G401.6 (cell line): ENCODE data around the gene LGALS4.
"Not testable (repeated sequence)": the region's sequence is repeated elsewhere in the genome, so short reads cannot be mapped to it uniquely, and the experiment has no call there.

Experiments
- FAIRE-seq: peaks from 2 replicates; lab custom pipeline; 2012; peaks lifted over from hg19 to GRCh38; lab: Jason Lieb, UNC

Gene LGALS4

DNA sequence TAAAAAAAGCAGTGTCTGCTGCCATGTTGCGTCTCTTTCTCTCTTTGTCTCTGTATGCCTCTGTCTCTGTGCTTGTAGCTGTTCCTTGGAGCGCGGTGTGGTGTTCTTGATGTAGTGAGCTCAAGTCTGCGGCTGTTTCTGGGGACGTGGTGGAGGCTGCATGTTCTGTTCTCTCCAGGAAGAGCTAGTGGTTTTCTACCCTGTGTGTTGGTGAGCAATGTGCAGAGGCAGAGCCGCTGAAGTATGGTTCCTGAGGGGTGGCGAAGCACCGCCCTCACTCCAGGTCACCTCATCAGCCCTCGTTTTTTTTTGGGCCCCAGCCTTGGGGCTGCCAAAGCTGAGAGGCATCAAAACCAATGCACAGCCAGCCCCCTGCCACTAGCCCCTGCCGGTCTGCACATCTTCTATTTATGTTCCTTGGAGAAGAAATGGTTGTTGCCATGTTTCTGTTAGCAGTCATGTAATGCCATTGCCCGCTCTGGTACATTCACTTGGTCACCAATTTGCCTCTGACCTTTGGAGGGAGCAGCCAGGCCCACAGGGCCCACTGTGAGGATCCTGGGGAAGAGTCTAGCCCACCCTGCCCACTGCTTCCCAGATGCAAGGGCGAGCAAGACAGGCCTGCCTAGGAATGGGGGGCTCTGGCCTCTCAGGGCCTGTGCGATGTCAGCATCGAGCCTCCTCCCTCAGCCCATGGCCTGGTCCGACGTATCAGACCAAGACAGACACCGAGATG lies 29.9 kb upstream of the LGALS4 start:
- no peak for FAIRE-seq

DNA sequence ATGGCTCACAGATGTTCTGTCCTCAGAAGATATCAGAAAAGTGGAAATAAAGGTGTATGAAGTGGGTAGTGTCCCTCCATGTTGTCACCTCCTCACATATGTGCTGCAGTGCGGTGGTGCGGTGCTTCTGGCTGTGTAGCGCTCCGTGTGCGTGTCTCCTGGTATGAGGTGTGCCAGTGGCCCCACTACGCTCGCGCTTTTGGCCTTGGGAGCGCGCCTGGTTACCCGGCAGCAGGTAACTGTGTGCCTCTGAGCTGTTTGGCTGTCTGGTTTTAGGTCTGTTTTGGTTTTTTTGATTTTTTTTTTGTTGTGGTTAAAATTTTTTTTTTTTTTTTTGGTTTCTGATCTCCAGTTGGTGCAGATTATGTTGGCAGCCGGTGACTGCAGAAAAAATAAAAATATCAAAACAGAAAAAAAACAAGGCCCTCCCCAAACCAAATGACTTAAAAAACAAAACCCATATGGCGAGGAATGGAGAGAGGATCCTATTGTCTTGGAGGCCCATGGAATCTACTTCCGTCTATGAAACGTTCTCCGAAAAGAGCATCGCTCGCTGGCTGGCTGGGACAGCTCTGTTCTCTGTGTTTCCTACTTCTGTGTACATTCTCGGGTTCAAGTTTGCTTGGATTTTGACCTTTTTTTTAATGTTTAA lies 29.2 kb upstream of the LGALS4 start:
- no peak for FAIRE-seq

DNA sequence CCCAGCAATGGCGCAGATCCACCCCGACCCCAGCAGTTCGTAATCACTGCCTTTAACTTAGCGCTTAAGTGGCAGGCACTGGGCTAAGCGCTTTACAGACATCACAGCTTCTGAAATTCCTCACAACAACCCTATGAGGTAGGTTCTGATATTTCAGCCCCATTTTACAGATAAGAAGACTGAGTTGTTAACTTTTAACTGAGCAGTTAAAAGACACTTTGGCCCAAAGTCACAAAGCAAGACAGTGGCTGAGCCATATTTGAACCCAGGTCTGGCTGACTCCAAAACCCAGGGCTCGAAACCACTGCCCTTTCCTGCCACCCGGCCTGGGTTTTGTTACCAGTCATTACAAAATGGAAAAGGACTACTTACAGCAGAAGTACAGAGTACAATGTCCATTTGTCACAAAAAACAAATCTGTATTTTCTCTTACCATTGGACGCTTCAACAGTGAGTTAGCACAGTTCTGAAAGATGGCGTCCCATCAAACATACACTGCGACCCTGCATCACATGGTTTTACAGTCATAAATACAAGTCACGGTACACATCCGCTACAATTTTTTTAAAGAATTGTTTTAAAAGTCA lies 28.5 kb upstream of the LGALS4 start:
- FAIRE-seq, result no peak

DNA sequence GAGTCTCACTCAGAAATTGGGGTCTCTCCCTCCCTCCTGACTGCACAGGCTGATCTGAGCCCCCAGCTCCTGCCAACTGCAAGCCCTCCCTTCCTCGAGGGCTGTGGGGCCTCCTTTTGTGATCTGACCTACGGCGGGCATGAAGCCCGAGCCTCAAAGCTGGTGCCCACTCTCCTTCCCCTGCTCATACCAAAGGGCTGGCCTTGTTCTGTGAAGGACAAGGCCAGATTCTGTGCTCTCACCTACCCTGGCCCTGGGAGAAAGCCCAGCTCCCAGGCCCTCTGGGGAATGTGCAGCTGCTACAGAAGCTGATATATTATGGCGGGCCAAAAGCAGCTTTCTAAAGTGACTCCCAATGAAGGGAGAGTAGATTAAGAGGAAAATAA lies 27.8 kb upstream of the LGALS4 start:
- no peak for FAIRE-seq

DNA sequence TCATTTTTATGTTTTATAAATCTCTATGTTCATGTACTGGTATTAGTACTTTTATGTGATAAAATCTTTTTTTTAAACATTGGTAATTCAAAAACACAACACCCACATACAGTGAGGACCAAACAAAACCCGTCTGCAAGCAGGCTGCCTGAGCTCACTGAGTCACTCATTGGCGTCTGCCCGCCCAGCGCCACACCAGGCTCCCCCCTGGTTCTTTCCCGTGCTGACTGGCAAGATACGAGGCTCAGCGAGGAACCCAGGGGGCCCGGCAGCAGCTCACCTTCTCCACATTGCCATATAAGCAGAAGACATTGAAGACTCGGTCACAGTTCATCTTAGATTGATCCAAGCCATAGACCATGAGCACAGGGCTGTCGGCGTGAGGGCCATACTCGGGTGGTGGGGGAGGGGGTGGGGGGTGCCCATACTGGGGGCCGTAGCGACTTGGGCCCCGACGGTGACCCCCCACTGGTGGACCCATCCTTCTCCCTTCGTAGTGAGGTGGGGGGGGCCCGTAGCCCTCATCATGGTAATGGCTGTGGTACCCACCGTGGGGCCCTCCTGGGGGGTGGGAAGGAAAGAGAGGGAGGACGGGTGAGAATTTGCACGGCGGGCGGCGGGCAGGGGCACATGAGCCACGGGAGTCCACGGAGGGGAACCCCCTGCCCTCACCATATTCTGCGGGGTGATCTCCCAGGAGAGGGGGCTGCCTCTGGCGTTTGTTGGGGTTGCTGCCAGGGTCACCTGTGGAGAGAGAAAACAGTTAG lies 27.3 kb upstream of the LGALS4 start:
- FAIRE-seq, result no peak

DNA sequence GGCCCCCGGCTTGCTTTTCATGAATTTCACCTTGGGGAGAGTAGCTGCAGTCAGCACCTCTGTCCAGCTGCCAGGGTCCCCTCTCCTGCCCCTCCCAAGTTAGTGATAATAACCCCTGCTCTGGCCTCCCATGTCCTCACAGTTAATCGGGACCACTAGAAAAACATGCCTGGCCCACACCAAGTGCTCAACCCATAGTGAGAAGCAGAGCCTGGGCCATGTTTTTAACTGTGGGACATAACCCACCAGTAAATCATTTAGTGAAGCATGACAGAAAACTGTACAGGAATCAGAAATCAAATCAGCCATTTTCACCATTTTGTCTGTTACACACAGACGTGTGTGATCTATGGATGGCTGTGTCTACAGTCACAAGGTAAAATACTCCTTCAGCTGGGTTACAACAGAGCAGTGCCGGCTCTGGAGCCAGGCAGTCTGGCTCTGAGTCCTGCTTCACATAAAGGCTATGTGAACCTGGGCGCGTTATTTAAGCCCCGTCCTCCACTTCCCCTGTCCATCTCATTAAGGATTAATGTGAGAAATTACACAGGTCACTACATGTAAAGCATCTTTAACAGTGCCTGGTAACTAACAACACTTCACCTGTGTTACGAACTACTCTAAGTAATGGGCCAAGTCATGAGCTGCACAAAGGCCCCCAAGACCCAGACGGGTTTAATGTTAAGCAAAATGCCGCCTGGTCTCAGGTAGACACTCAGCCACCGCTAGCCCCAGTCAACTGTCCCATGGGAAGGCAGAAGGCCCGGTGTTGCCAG lies 26.4 kb upstream of the LGALS4 start:
- FAIRE-seq, result no peak

DNA sequence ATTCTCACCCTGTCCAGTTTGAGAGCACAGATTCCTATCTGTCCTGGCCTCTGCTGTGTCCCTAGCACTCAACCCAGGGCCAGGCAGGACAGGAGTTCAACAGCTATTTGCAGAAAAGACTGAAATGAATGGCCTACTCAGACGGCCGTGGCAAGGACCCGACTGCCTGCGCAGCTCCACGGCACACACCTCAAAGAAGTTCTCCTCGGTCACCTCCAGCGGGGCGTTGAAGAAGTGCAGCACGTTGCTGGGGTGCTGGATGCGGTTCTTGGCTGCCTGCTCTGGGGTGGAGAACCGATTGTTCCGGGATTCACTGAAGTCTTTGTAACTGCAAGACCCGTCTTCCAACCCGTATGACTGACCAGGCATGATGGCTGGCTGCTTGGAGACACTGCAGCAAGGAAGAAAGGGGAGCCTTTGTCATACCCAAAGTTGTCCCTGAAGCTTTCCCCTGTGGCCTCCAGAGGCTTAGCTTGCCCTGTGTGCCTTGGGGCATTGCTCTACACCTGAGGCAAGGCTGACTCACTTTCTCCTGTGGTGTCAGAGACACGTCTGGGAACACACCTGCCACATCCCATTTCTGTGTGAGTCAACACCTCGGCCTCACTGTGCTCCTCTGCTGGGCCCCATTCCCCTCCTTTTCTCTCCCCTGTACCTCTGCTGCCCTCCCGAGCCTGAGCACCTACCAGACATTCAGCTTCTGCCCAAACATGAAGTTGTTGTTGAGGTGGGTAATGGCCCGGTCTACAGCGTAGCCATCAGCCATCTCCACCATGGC lies 25.7 kb upstream of the LGALS4 start:
- FAIRE-seq, result peak; percentile 13

DNA sequence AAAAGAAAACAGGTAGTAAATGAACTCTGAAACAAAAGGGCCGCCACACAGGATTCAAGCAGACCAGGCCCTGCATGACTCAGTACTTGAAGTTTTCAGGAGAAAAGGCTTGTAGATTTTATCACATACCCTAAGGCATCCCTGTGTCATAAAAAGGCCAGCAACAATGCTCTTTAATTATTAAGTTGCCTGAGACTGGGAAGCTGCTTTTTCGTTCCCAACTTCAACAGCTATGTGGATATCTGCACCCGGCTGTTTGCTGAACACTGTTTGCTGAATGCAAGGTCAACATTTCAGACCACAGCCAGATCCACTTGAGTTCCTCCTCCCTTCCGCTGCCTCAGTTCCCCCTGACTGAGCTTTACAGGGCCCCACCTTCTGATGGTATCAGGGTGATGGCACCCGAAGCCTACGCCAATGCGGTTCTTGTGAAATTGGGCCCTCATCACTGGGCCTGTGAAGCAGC lies 24.9 kb upstream of the LGALS4 start:
- peak; percentile 87 for FAIRE-seq

DNA sequence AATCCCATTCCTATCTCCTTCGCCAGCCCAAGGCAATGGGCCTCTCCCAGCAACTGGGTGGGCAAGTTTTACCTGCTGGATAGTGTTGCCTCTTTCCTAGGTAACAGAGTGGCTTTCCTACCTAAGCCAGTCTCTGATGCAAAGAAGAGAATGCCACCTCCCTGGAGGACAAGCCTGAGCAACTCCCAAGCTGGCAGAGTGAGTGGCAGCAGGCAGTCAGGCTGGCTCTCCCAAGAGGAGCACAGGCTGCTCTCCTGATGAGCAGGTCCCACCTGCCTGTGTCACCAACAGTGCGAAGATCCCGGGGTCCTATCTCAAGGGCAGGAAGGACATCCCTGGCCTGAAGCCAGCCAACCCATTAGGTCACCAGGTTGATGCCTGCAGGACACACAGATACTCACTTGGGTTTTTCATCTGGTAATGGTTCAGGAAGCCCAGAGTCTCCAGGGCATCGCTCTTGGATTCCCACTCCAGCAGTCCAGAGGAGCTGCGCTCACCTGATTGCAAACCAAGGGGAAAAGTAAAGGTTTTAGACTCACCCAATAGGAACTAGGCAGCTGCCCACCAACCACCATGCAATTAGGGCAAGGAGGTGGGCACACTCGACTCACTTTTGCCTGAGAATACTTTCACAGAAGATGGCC lies 24.4 kb upstream of the LGALS4 start:
- no peak for FAIRE-seq

DNA sequence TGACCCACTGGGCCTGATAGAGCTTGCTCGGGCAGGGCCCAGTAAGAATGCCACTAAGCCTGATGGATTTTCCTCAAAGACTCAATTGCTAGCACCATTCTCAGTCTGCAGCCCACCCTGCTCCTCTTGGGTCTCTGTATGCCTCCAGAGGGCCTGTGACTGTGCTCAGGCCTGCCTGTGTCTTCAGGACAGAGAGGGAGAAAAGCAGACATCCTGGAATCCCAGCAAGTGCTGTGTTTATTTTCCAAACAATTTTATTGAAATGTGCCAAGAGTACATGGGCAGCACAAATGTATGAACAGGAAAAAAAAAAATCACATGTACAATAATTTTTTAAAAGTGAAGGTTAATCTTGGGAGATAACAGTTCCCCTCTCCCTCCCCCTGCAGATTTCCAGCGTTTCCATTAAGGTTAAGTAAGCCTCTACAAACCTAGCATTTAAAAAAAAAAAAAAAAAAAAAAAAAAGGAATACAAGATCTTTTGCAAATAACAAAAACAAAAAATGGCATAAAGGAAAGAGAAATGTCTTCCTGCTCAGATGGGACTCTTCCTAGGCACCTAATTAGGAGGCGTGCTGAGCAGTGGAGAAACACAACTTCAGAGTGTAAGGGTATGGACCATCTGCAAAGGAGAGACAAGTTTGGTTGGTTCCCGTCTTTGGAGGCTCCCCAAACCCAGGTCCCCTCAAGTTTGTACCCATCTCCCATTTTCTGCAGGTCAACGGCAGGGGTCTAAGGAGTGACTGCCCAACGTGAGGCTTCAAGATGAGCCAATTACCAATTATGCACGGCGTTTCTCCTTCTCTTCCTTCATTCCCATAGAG lies 23.6 kb upstream of the LGALS4 start:
- peak; percentile 61 for FAIRE-seq

DNA sequence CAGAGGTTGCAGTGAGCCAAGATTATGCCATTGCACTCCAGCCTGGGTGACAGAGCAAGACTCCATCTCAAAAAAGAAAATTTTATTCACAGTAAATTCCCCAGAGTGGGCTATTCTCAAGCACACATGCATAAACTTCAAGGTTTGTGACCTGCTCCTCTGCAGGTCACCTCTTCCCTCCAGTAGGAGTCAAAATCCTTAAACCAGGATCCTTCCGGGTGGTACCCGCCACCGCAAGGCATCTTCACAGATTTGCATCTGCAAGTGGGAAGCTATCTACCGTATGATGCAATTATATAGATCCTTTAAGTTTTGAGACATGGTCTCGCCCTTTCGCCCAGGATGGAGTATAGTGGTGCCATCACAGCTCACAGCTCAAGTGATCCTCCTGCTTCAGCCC lies 21.8 kb upstream of the LGALS4 start:
- FAIRE-seq, result no peak

DNA sequence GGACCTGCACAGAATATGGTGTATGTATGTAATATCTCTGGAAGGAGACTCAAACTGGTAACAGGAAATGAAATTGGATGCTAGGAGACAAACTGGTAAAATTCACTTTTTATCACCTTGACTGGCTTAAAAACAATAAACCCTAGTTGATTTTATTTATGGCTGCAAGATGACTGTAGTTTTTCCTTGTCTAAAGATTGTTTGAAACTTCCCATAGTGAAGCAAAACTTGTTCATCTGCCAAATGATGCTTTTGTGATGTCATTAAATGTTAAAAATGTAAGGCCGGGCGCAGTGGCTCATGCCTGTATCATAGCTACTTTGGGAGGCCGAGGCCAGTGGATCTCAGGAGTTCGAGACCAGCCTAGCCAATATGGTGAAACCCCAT lies 21.4 kb upstream of the LGALS4 start:
- no peak for FAIRE-seq

DNA sequence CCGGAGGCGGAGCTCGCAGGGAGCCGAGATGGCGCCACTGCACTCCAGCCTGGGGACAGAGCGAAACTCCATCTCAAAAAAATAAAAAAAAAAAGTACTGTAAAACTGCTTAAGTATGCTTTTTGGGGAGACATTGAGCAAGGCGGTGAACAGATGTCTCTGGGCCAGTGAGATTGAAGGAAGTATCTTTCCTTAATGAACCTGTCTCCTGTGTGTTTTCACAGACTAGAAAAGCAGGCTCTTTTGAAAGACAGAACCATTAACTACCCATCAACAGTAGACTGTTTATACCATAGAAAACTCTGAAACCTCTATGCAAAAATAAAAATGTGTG lies 20.3 kb upstream of the LGALS4 start:
- FAIRE-seq, result peak; percentile 60

DNA sequence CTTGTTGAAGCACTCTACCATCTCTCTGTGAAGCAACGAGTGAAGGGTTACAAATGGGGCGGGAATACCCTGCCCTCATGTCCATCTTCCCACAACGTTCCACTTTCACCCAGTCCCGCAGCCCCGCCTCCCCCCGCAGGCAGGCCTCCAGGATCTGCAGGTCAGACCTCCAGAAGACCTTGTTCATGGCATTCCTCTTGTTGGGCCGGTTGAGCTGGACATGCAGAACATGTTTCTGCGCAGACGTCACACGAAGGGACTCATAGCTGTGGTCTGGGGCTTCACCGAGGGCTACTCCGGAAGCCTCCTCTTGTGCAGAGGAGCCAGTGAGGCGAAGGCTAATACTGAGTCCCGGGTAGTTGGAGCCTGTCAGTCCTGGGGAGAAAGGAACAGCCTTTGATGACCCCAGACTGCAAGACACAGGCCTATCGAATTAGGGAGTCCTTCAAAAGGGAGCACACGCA lies 18.4 kb upstream of the LGALS4 start:
- FAIRE-seq, result no peak

DNA sequence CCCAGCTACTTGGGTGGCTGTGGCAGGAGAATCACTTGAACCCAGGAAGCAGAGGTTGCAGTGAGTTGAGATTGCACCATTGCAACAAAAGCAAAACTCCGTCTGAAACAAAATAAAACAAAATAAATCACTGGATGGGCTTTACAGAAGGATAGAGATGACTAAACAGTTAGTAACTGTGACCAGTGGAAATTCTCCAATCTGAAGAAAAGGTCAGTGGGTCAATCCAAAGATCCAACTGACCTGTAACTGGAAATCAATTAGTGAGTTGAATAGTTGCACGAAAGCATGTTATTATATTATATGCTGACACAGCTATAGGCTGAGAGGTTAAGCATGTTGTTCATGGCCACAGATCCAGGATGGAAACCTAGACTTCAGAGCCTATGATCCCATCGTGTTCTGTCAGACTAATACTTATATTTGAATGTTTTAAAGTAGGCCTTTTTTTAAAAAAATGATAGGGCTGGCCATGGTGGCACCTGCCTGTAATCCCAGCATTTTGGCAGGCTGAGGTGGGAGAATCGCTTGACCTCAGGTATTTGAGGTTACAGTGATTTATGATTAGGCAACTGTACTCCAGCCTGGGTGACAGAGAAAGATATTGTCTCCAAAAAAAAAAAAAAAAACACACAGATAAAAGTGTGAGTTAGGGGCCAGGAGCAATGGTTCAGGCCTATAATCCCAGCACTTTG lies 17.4 kb upstream of the LGALS4 start:
- FAIRE-seq, result no peak

DNA sequence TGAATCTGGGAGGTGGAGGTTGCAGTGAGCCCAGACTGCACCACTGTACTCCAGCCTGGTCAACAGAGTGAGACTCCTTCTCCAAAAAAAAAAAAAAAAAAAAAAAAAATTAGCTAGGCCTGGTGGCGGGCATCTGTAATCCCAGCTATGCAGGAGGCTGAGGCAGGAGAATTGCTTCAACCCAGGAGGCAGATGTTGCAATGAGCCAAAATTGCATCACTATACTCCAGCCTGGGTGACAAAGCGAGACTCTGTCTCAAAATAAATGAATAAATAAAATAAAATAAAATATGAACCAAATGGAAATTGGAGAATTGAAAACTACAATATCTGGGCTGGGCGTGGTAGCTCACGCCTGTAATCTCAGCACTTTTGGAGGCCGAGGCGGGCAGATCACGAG lies 16.5 kb upstream of the LGALS4 start:
- FAIRE-seq, result not testable (repeated sequence)

DNA sequence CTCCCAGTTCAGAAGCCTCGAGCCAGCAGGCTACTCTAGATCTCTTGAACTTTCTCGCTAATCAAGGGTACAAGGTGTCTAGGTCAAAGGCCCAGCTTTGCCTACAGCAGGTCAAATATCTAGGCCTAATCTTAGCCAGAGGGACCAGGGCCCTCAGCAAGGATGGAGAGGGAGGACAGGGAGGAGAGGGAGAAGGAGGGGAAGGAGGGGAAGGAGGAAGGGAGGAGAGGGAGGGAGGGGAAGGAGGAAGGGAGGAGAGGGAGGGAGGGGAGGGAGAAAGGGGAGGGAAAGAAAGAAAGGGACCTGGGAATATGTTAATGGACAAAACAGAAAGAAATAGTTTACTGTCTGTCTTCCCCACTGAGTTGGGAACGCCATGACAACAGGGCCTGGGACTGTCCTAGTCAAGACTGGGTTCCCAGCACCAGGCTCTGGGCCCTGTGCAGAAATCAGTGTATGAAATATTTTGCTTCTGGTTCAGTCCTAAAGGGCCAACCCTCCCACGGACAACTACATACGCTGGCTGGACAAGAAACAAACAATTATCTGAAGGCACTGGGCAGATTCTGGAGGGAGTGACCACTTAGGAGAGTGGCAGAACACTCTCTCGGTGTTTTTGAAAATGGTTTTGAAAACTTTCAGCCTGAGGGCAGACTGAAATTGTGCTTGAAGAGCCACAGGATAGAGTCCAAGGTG lies 14.3 kb upstream of the LGALS4 start:
- FAIRE-seq, result no peak

DNA sequence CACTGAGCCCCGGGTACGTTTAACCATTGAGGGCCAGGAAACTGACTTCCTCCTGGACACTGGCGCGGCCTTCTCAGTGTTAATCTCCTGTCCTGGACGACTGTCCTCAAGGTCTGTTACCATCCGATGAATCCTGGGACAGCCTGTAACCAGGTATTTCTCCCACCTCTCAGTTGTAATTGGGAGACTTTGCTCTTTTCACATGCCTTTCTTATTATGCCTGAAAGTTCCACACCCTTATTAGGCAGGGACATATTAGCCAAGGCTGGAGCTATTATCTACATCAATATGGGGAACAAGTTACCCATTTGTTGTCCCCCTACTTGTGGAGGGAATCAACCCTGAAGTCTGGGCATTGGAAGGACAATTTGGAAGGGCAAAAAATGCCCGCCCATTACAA lies 13.2 kb upstream of the LGALS4 start:
- FAIRE-seq, result not testable (repeated sequence)
